ENCODE data around the gene CD53. TPM values are rescaled to one million over a fixed set of nuclear protein-coding genes. Genes with fewer than 3 reads are reported as not detected.

The CD53 gene
- total RNA-seq, 1 donor from 2014 or later: 19.8 TPM

DNA sequence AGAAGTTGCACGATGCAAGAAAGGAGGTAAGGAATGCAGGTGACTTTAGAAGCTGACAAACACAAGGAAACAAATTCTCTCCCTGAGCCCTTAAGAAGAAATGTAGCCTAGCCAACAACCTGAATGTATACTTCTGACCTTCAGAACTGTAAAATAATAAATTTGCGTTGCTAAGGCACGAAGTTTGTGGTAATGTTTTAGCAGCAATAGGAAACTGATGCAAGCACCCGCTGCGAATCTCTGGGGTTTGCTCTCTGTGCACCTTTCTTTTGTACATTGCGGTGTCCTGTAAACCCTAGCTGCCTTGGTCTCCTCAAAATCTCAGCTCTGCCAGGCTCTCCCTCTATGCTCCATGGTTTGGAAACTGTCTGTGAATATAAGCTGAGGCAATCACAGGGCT is 15.1 kb downstream of the CD53 start:
- H3K9me3 ChIP-seq (ENCODE audit: control insufficient read depth in 3 of 3, low read length in 3 of 3): peaks cover 0 to 3% (median 0%) of the 10 kb centered on the region in 3 donors
- H3K27ac ChIP-seq (ENCODE audit: low read depth, low read length): no peak overlapping the region
- no peak overlapping the region for H3K9ac ChIP-seq (ENCODE audit: low read depth in 1 of 3, low read length in 3 of 3)
- H3K36me3 ChIP-seq (ENCODE audit: control insufficient read depth in 3 of 3, insufficient read depth in 3 of 3, low read length in 3 of 3): no peaks in the 10 kb centered on the region
- no peaks in the 10 kb centered on the region for H3K27me3 ChIP-seq (ENCODE audit: control insufficient read depth in 3 of 3, insufficient read depth in 3 of 3, low read length in 3 of 3)
- H3K4me3 ChIP-seq (ENCODE audit: low read length in 3 of 3): no peak overlapping the region
- no peaks in the 10 kb centered on the region for H3K4me1 ChIP-seq (ENCODE audit: control insufficient read depth in 3 of 3, insufficient read depth in 3 of 3, low read length in 3 of 3)

DNA sequence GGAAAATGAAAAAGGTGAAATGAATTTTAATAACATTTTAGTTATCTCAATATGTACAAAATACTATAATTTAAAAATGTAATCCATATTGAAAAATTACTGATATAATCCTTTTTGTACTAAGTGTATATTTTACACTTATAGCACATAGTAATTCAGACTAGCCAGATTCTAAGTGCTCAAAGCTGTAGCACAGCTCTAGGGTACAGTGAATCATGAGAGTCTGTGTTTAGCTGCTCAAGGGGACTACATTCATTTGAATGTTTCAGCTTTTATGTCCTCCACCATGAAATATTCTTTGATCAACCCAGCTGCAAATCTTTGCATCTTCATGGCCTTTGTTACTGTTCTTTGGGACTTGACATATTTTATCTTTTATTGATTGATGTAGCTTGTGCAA is 15.7 kb downstream of the CD53 start:
- H3K9ac ChIP-seq (ENCODE audit: low read depth in 1 of 3, low read length in 3 of 3): no peak overlapping the region
- H3K4me1 ChIP-seq (ENCODE audit: control insufficient read depth in 3 of 3, insufficient read depth in 3 of 3, low read length in 3 of 3): no peaks in the 10 kb centered on the region
- no peak overlapping the region for H3K27ac ChIP-seq (ENCODE audit: low read depth, low read length)

DNA sequence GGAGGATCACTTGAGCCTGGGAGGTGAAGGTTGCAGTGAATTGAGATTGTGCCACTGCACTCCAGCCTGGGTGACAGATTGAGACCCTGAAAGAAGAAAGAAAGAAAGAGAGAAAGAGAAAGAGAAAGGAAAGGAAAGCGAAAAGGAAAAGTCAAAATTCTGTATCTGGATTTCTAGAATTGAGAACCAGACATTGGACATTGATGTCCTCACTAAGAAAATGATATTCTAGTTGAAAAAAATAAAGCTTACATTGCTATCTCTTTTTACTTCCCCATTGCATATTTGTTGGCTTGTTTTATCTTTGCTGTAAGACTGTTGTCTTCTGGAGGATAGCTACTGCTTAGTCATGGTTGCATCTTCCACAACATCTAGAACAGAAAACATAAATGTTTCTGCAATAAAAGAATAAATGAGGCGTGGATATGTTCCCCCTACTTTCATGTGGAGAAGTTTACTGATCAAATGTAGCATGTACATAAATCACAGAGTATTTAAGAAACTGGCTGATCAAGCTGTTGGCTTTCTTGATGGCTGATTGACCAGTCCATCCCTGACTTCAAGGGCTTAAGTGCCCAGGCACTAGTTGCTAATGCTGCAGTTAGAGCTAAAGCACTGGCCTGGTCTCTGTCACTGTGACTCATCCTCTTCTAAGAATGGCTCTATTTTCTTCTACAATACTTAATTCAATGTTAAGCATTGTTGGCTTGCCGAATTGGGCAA is 17.7 kb downstream of the CD53 start:
- Histone ChIP-seq H3K9ac (ENCODE audit: low read depth in 1 of 3, low read length in 3 of 3) (no peak overlapping the region), H3K4me1 (ENCODE audit: control insufficient read depth in 3 of 3, insufficient read depth in 3 of 3, low read length in 3 of 3) (no peaks in the 10 kb centered on the region), H3K27me3 (ENCODE audit: control insufficient read depth in 3 of 3, insufficient read depth in 3 of 3, low read length in 3 of 3) (no peaks in the 10 kb centered on the region), H3K36me3 (ENCODE audit: control insufficient read depth in 3 of 3, insufficient read depth in 3 of 3, low read length in 3 of 3) (peaks cover 0 to 2% (median 0%) of the 10 kb centered on the region in 3 donors), H3K9me3 (ENCODE audit: control insufficient read depth in 3 of 3, low read length in 3 of 3) (peaks cover 0 to 3% (median 0%) of the 10 kb centered on the region in 3 donors), H3K4me3 (ENCODE audit: low read length in 3 of 3) (no peak overlapping the region), H3K27ac (ENCODE audit: low read depth, low read length) (no peak overlapping the region)

More for the DNA sequence above, 15.7 kb downstream of the CD53 start:
- Histone ChIP-seq H3K9me3 (ENCODE audit: control insufficient read depth in 3 of 3, low read length in 3 of 3) (peaks cover 0 to 3% (median 0%) of the 10 kb centered on the region in 3 donors), H3K4me3 (ENCODE audit: low read length in 3 of 3) (no peak overlapping the region), H3K36me3 (ENCODE audit: control insufficient read depth in 3 of 3, insufficient read depth in 3 of 3, low read length in 3 of 3) (no peaks in the 10 kb centered on the region), H3K27me3 (ENCODE audit: control insufficient read depth in 3 of 3, insufficient read depth in 3 of 3, low read length in 3 of 3) (no peaks in the 10 kb centered on the region)

DNA sequence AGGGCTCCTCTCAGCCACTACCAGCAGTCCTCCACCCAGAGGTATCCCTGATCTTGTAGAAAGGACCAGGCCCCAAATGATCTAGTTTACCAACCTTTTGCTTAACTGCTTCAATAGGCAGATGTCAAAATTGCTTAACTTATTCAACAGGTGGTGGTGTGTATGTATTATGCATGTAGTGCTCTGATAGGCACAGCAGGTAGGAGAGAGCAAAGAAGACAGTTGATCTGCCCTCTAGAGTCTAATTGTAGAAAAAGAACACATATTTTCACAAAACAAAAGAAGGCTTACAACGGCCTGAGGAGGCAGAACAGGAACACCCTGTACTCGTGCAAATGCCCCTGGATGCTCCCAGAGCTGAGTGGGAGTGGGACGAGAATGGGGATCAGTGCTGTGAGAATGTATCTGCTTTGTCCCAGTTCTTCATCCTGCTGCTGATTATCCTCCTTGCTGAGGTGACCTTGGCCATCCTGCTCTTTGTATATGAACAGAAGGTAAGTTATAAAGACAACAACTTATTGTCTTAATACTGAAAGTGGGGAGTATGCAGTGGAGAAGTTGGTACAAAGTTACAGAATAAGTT is 21.1 kb downstream of the CD53 start:
- Histone ChIP-seq H3K27ac (ENCODE audit: low read depth, low read length) (no peak overlapping the region), H3K4me1 (ENCODE audit: control insufficient read depth in 3 of 3, insufficient read depth in 3 of 3, low read length in 3 of 3) (no peaks in the 10 kb centered on the region), H3K9ac (ENCODE audit: low read depth in 1 of 3, low read length in 3 of 3) (no peak overlapping the region), H3K36me3 (ENCODE audit: control insufficient read depth in 3 of 3, insufficient read depth in 3 of 3, low read length in 3 of 3) (peaks cover 0 to 2% (median 0%) of the 10 kb centered on the region in 3 donors), H3K4me3 (ENCODE audit: low read length in 3 of 3) (no peak overlapping the region), H3K9me3 (ENCODE audit: control insufficient read depth in 3 of 3, low read length in 3 of 3) (peaks cover 0 to 3% (median 0%) of the 10 kb centered on the region in 3 donors), H3K27me3 (ENCODE audit: control insufficient read depth in 3 of 3, insufficient read depth in 3 of 3, low read length in 3 of 3) (no peaks in the 10 kb centered on the region)

DNA sequence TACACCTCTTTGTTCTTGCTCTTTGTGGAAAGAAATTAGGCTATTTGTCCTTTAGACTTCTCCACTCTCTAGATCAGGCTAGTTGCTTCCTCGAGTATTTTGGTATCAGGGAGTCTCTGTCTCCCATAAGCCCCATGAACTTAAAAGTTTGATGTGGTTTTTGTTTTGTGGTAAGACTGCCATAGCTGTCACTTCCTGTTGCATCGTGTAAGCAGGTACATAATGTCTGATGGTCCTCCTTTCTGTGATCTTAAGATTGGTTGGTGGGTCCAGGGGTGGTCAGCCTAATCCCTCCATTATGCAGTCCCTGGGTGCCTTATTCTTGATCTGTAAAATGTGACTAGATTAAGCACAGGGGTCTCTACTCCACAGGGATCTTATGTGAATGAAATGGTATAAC is 23.1 kb downstream of the CD53 start:
- H3K36me3 ChIP-seq (ENCODE audit: control insufficient read depth in 3 of 3, insufficient read depth in 3 of 3, low read length in 3 of 3): peaks cover 0 to 2% (median 0%) of the 10 kb centered on the region in 3 donors
- no peak overlapping the region for H3K9ac ChIP-seq (ENCODE audit: low read depth in 1 of 3, low read length in 3 of 3)
- H3K4me3 ChIP-seq (ENCODE audit: low read length in 3 of 3): no peak overlapping the region
- H3K4me1 ChIP-seq (ENCODE audit: control insufficient read depth in 3 of 3, insufficient read depth in 3 of 3, low read length in 3 of 3): no peaks in the 10 kb centered on the region
- no peaks in the 10 kb centered on the region for H3K27me3 ChIP-seq (ENCODE audit: control insufficient read depth in 3 of 3, insufficient read depth in 3 of 3, low read length in 3 of 3)
- no peak overlapping the region for H3K27ac ChIP-seq (ENCODE audit: low read depth, low read length)
- no peaks in the 10 kb centered on the region for H3K9me3 ChIP-seq (ENCODE audit: control insufficient read depth in 3 of 3, low read length in 3 of 3)

GRCh38 chr1:110897681-110898080 is 24.7 kb downstream of the CD53 start:
- Histone ChIP-seq H3K9me3 (ENCODE audit: control insufficient read depth in 3 of 3, low read length in 3 of 3) (no peaks in the 10 kb centered on the region), H3K36me3 (ENCODE audit: control insufficient read depth in 3 of 3, insufficient read depth in 3 of 3, low read length in 3 of 3) (peaks cover 0 to 2% (median 0%) of the 10 kb centered on the region in 3 donors), H3K4me3 (ENCODE audit: low read length in 3 of 3) (no peak overlapping the region), H3K9ac (ENCODE audit: low read depth in 1 of 3, low read length in 3 of 3) (no peak overlapping the region), H3K4me1 (ENCODE audit: control insufficient read depth in 3 of 3, insufficient read depth in 3 of 3, low read length in 3 of 3) (no peaks in the 10 kb centered on the region), H3K27ac (ENCODE audit: low read depth, low read length) (no peak overlapping the region), H3K27me3 (ENCODE audit: control insufficient read depth in 3 of 3, insufficient read depth in 3 of 3, low read length in 3 of 3) (no peaks in the 10 kb centered on the region)

DNA sequence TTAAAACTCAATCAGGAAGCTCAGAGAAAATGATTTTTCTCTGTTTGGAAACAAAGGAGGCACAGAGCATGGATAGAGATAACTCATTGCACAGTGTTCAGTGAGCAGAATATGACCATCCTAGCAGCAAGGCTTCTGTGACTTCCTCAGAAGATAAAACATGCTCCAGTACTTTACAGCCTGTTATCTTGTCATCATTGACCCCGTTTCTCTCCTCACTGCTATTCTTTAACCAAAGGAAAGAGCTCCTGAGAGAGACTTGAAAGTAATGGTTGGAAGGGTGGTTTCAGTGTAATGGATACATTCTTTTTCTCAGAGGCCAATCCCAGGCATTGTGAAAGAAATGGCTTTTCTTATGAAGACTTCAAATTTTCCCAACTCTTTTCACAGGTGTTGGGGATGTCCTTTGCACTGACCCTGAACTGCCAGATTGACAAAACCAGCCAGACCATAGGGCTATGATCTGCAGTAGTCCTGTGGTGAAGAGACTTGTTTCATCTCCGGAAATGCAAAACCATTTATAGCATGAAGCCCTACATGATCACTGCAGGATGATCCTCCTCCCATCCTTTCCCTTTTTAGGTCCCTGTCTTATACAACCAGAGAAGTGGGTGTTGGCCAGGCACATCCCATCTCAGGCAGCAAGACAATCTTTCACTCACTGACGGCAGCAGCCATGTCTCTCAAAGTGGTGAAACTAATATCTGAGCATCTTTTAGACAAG is 25.9 kb downstream of the CD53 start:
- no peak overlapping the region for H3K4me3 ChIP-seq (ENCODE audit: low read length in 3 of 3)
- H3K27me3 ChIP-seq (ENCODE audit: control insufficient read depth in 3 of 3, insufficient read depth in 3 of 3, low read length in 3 of 3): no peaks in the 10 kb centered on the region
- H3K4me1 ChIP-seq (ENCODE audit: control insufficient read depth in 3 of 3, insufficient read depth in 3 of 3, low read length in 3 of 3): no peaks in the 10 kb centered on the region
- no peak overlapping the region for H3K27ac ChIP-seq (ENCODE audit: low read depth, low read length)
- H3K9me3 ChIP-seq (ENCODE audit: control insufficient read depth in 3 of 3, low read length in 3 of 3): no peaks in the 10 kb centered on the region
- no peak overlapping the region for H3K9ac ChIP-seq (ENCODE audit: low read depth in 1 of 3, low read length in 3 of 3)
- peaks cover 0 to 2% (median 0%) of the 10 kb centered on the region in 3 donors for H3K36me3 ChIP-seq (ENCODE audit: control insufficient read depth in 3 of 3, insufficient read depth in 3 of 3, low read length in 3 of 3)

- Histone ChIP-seq H3K36me3 (ENCODE audit: control insufficient read depth in 3 of 3, insufficient read depth in 3 of 3, low read length in 3 of 3) (no peaks in the 10 kb centered on the region), H3K4me3 (ENCODE audit: low read length in 3 of 3) (no peak overlapping the region), H3K9me3 (ENCODE audit: control insufficient read depth in 3 of 3, low read length in 3 of 3) (no peaks in the 10 kb centered on the region), H3K9ac (ENCODE audit: low read depth in 1 of 3, low read length in 3 of 3) (no peak overlapping the region), H3K27me3 (ENCODE audit: control insufficient read depth in 3 of 3, insufficient read depth in 3 of 3, low read length in 3 of 3) (no peaks in the 10 kb centered on the region), H3K27ac (ENCODE audit: low read depth, low read length) (no peak overlapping the region), H3K4me1 (ENCODE audit: control insufficient read depth in 3 of 3, insufficient read depth in 3 of 3, low read length in 3 of 3) (no peaks in the 10 kb centered on the region)
Observed at GRCh38 chr1:110899458-110899843, 26.5 kb downstream of the CD53 start.

GRCh38 chr1:110902820-110903463 is 30.0 kb downstream of the CD53 start:
- Histone ChIP-seq H3K27ac (ENCODE audit: low read depth, low read length) (no peak overlapping the region), H3K36me3 (ENCODE audit: control insufficient read depth in 3 of 3, insufficient read depth in 3 of 3, low read length in 3 of 3) (no peaks in the 10 kb centered on the region), H3K27me3 (ENCODE audit: control insufficient read depth in 3 of 3, insufficient read depth in 3 of 3, low read length in 3 of 3) (no peaks in the 10 kb centered on the region), H3K4me1 (ENCODE audit: control insufficient read depth in 3 of 3, insufficient read depth in 3 of 3, low read length in 3 of 3) (no peaks in the 10 kb centered on the region), H3K4me3 (ENCODE audit: low read length in 3 of 3) (no peak overlapping the region), H3K9me3 (ENCODE audit: control insufficient read depth in 3 of 3, low read length in 3 of 3) (no peaks in the 10 kb centered on the region), H3K9ac (ENCODE audit: low read depth in 1 of 3, low read length in 3 of 3) (no peak overlapping the region)
